ENCODE measurements around the gene BMERB1. TPM values are rescaled to one million over a fixed set of nuclear protein-coding genes. Genes with fewer than 3 reads are reported as not detected.

Gene BMERB1
- total RNA-seq, 1 donor, result 57.2 TPM

GRCh38 chr16:15511759-15512487 lies 77.5 kb downstream of the BMERB1 start:
- Histone ChIP-seq H2AFZ (ENCODE audit: low read length) (no peak overlapping the region), H3K4me2 (ENCODE audit: insufficient read depth, low read length) (no peak overlapping the region), H3K27ac (ENCODE audit: low read depth, low read length) (no peak overlapping the region), H3K9me3 (ENCODE audit: low read depth, low read length) (no peaks in the 10 kb centered on the region), H3K4me3 (ENCODE audit: insufficient read depth, low read length) (no peak overlapping the region), H3K79me2 (ENCODE audit: insufficient read depth, low read length) (peaks cover 9% of the 10 kb centered on the region), H3K27me3 (ENCODE audit: insufficient read depth, low read length) (no peaks in the 10 kb centered on the region), H4K20me1 (ENCODE audit: insufficient read depth, low read length) (peaks cover 5% of the 10 kb centered on the region), H3K4me1 (ENCODE audit: insufficient read depth, low read length) (peaks cover 11% of the 10 kb centered on the region), H3K36me3 (ENCODE audit: insufficient read depth, low read length) (peaks cover 10% of the 10 kb centered on the region)
- DNase-seq (ENCODE audit: insufficient read length, low spot score, missing footprints), result no peak
- TF ChIP-seq CTCF (IDR thresholded peaks at IDR 0.05; ENCODE audit: extremely low read depth, low read depth, low read length), result no peak

GRCh38 chr16:15513156-15513555 lies 78.8 kb downstream of the BMERB1 start:
- DNase-seq (ENCODE audit: insufficient read length, low spot score, missing footprints), result no peak
- no peak for TF ChIP-seq CTCF (IDR thresholded peaks at IDR 0.05; ENCODE audit: extremely low read depth, low read depth, low read length)

GRCh38 chr16:15515992-15516391 lies 81.6 kb downstream of the BMERB1 start:
- peaks cover 15% of the 10 kb centered on the region for H3K36me3 ChIP-seq (ENCODE audit: insufficient read depth, low read length)
- H3K27me3 ChIP-seq (ENCODE audit: insufficient read depth, low read length), result no peaks in the 10 kb centered on the region
- TF ChIP-seq CTCF (IDR thresholded peaks at IDR 0.05; ENCODE audit: extremely low read depth, low read depth, low read length), result no peak
- no peak overlapping the region for H3K27ac ChIP-seq (ENCODE audit: low read depth, low read length)
- DNase-seq (ENCODE audit: insufficient read length, low spot score, missing footprints), result no peak
- no peaks in the 10 kb centered on the region for H3K9me3 ChIP-seq (ENCODE audit: low read depth, low read length)
- H3K4me1 ChIP-seq (ENCODE audit: insufficient read depth, low read length), result peaks cover 6% of the 10 kb centered on the region
- no peak overlapping the region for H3K4me2 ChIP-seq (ENCODE audit: insufficient read depth, low read length)
- no peak overlapping the region for H3K4me3 ChIP-seq (ENCODE audit: insufficient read depth, low read length)
- H4K20me1 ChIP-seq (ENCODE audit: insufficient read depth, low read length), result peaks cover 5% of the 10 kb centered on the region
- H2AFZ ChIP-seq (ENCODE audit: low read length), result no peak overlapping the region
- H3K79me2 ChIP-seq (ENCODE audit: insufficient read depth, low read length), result peaks cover 5% of the 10 kb centered on the region

More at GRCh38 chr16:15513156-15513555, 78.8 kb downstream of the BMERB1 start:
- Histone ChIP-seq H3K9me3 (ENCODE audit: low read depth, low read length) (no peaks in the 10 kb centered on the region), H4K20me1 (ENCODE audit: insufficient read depth, low read length) (peaks cover 5% of the 10 kb centered on the region), H3K4me1 (ENCODE audit: insufficient read depth, low read length) (peaks cover 1% of the 10 kb centered on the region), H3K27ac (ENCODE audit: low read depth, low read length) (no peak overlapping the region), H3K27me3 (ENCODE audit: insufficient read depth, low read length) (no peaks in the 10 kb centered on the region), H3K36me3 (ENCODE audit: insufficient read depth, low read length) (peaks cover 12% of the 10 kb centered on the region), H2AFZ (ENCODE audit: low read length) (no peak overlapping the region), H3K79me2 (ENCODE audit: insufficient read depth, low read length) (peaks cover 11% of the 10 kb centered on the region), H3K4me2 (ENCODE audit: insufficient read depth, low read length) (no peak overlapping the region), H3K4me3 (ENCODE audit: insufficient read depth, low read length) (no peak overlapping the region)

- Histone ChIP-seq H3K4me1 (ENCODE audit: insufficient read depth, low read length) (peaks cover 6% of the 10 kb centered on the region), H3K36me3 (ENCODE audit: insufficient read depth, low read length) (peaks cover 14% of the 10 kb centered on the region), H3K27ac (ENCODE audit: low read depth, low read length) (no peak overlapping the region), H3K4me2 (ENCODE audit: insufficient read depth, low read length) (no peak overlapping the region), H3K79me2 (ENCODE audit: insufficient read depth, low read length) (peaks cover 2% of the 10 kb centered on the region), H2AFZ (ENCODE audit: low read length) (no peak overlapping the region), H3K27me3 (ENCODE audit: insufficient read depth, low read length) (no peaks in the 10 kb centered on the region), H4K20me1 (ENCODE audit: insufficient read depth, low read length) (peaks cover 10% of the 10 kb centered on the region), H3K9me3 (ENCODE audit: low read depth, low read length) (no peaks in the 10 kb centered on the region), H3K4me3 (ENCODE audit: insufficient read depth, low read length) (no peak overlapping the region)
- no peak for DNase-seq (ENCODE audit: insufficient read length, low spot score, missing footprints)
- no peak for TF ChIP-seq CTCF (IDR thresholded peaks at IDR 0.05; ENCODE audit: extremely low read depth, low read depth, low read length)
Measured at GRCh38 chr16:15516609-15517008, 82.2 kb downstream of the BMERB1 start.

All from osteoblast (primary cell).